HG03064 (cell line): ENCODE results near the gene TRAF5.

Source experiments
- ATAC-seq: cut with Tn5 transposase; IDR thresholded peaks from one replicate; pipeline ENCODE4 v1.9.1; 2021; ENCODE audit warnings: low read depth; ENCODE audit not compliant: unreplicated experiment

Gene TRAF5

DNA sequence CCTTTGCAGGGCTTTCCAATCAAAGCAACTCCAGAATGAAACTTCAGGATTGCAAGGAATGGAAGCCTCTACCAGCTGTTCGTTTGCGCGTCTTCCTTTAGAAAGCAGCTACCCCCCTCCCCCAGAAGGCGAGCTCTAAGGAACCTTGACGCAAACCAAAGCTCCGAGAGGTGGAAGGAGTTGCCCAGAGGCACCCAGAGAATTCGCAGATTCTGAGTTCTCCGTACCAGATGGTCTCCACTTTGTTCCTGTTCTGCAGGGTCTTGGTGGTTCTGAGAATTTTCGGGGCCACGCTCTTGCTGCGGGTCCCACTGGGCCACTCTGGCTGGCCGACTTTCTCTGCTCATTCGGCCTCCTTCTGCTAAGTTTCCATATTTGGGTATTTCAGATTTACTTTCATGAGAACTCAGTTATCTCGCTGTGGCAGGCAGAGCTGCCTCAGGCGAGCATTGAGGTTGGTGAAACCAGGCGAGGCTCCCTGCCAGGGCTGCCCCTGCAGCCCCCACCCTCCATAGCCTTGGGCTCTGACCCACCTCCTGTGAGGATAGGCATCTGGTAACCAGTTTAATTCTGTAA, 801 bp downstream of the TRAF5 start:
- ATAC-seq, result peak; percentile 28

DNA sequence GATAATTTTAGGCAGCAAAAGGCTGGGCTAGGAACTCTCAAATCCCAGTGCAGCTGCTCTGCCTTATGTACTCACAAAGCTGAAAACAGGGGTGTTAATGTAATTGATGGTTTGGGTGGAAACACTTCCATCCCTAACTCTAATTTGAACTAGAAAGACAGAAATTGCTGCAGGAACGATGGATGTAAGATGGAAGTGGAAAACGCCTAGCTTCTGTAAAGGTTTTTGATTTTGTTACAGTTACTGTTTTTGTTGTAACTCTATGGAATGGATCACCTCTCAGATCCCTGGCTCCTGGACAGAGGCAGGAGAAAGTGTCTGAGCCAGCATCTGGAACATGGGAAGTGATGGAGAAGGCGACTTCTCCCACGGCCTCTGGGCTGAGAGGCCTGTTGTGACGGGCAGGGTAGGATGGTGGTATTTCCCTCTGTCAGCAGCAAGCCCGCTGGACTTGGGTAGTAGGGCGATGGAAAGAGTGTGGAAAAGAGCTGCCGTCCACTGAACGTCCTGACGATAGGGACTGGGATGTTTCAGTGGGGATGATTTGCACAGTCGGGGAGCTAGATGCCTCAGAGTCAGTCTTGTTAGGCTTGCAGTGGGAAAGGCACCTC, 1.6 kb downstream of the TRAF5 start:
- no peak for ATAC-seq

DNA sequence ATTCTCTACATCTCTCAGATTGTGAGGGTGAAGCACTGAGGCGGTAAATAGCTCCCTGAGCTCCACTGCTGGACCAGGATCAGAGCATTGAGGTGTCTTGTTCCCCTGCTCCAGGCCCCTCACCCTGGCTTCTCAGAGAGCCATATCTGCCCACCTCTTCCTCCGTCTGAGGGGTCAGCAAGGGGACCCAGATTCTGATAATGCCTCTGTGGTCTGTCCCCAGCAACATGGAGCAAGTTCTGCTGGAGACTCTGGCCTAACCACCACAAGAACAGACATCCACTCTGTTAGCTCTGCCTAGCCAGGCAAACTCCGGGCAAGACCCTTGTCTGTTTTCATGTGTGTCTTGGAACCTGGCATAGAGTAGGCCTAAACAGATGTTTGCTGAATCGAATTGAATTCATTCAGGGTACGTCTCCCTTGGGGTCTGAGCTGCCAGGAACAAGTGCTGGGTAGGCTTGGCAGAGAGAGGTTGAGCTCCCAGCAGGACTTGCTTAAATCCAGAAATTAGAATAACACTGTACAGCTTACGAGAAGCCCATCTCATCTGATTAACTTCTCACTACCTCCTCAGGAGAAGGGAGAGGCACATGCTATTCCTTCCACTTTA, 2.3 kb downstream of the TRAF5 start:
- no peak for ATAC-seq

DNA sequence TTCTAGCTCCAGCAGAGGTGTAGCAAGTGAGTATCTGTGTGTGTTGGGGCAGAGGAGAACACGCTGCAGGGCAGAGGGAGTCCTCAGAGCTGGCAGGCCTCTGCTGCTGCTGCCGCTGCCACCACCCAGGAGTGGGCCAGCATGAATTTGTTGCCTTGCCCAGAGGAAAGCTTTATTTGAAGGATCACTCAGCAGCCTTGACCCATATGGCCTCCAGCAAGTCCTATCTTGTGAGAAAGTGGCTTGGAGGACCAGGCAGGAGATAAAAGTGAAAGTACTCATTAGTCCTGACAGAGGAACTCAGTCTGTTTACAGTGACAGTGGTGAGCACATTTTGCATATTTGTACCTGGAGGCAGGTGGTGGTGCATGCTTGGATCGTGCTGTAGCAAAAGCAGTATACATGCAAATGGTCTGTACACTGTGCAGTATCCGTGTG, 3.1 kb downstream of the TRAF5 start:
- ATAC-seq, result peak; percentile 50

DNA sequence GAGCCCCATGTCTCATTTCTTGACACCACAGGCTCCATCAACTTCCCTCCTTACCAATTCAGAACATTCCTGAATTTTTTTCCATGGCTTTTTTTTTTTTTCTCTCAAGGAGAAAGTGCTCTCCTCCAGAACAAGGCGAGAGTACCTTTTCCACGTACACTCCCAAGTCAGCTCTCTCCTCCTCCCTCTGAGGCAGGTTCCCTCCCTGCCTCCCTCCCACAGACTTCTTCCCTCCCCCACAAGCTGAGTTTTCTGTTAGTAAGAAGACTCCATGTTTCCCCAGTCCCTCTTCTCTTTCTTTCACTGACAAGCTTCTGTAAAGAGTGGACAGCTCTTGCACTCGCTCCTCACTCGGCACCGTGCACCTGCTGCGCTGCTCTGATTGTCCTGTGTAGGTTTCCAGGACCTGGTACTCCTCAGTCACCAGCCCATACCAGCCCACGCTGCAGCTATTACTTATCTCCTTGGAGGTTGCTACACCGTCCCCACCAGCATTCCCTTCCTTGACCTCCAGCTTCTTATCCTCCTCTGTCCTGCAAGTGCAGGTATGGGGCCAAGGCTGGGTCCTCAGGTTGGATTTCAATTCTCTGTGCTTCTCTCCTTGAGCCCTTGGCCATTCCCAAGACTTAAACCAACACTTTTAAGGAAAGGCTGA, 3.8 kb downstream of the TRAF5 start:
- no peak for ATAC-seq

DNA sequence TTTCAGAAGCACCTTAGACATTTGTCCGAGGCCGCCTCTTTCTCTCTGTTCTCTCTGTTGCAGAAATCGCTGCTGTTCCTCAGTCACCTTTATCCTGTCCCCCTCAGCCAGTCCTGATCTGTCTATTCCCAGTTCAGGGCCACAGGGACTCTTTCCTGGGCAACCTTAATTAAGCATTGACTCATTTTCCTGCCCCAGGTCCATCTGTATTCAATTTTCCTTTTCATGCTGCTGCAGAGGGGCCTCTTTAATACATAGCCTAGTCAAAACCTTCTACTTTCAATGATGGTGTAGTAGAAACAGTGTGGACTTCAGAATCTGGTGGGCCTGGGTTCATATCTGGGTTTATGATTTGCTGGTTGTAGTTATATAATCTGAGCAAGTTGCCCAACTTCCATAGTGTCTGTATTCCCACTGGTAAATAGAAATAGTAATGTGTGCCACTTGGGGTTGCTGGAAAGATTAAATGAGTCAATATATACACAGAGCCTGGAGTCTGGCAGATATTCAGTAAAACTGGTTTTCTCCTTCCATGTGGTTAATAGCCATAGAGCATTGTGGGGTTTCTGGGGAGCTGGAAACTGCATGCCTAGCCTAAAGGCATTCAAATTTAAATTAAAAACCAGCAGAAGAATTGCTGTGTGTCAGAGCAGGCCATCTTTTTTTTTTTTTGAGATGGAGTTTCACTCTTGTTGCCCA, 4.5 kb downstream of the TRAF5 start:
- no peak for ATAC-seq

DNA sequence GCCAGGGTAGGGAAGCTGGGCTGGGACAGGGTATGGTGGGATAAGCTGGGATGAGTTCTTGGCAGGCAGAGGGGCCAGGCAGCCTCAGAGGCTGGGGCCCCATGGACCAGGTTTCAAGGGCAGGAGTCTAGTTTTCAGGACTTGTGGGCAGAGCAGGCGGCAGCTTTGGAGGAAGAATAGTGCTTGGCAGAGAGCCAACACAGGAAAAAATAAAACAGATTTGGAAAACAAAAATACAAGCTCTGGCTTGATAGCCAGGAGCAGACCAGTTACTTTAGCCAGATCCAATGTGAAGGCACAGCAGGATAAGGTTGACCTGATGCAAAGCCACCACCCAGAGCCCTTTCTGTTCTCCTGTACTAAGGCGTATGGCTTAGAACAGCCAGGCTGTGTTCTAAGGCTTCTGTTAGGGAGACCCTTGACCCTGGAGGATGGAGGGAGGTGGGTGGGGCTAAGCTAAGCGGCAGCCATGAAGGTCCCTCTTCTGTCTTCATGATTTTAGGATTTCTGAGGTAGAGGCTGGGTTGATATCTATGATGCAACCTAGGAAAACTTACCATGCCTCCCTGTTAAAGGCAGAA, 5.5 kb downstream of the TRAF5 start:
- ATAC-seq, result no peak

DNA sequence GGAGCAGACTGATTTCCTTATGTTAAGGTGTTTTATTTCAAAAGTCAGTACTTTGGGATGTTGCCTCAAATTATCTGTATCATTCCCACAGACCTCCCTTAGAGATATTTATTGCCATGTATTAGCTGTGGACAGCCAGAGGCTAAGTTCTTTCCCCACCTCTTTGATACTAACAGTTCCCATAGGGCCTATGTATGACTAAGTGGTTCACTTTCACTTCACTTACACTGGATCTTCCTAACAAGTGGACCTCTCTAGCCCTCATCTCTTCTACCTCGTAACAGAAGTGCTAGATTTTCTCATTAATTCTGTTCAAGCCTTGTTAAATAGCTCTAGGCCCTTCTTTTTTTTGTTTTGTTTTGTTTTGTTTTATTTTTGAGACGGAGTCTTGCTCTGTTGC, 6.2 kb downstream of the TRAF5 start:
- ATAC-seq, result no peak

DNA sequence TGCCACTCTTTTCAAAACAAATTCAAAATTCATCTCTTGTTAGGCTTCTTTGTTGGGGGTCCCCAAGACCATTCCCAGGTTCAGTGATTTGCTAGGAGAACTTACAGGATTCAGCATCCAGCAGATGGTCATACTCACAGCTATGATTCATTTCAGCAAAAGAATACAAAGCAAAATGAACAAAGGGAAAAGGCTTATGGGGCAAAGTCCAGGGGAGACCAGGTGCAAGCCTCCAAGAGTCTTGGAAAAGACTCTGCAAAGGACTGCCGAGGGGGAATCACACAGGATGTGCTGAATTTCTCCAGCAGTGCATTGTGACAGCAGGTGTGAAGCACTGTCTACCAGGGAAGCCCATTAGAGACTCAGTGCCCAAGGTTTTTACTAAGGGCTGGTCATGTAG, 7.3 kb downstream of the TRAF5 start:
- ATAC-seq, result no peak

DNA sequence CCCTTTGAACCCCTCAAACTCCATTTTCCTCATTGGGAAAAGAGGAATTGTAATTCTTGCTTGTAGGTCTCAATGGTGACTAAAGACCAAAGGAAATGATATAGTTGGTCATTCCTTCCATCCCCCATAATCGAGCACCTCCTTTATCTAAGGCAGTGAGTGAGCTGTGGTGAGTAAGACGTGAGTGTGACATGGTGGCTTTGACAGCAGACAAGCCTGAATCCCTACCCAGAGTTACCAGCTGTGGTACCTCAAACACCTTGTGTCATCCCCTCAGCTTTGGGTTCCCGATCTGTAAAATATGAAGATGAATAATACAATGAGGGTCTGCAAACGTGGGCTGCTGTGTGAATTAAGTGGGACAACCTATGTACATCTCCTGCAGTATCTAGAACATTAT, 8.4 kb downstream of the TRAF5 start:
- no peak for ATAC-seq

DNA sequence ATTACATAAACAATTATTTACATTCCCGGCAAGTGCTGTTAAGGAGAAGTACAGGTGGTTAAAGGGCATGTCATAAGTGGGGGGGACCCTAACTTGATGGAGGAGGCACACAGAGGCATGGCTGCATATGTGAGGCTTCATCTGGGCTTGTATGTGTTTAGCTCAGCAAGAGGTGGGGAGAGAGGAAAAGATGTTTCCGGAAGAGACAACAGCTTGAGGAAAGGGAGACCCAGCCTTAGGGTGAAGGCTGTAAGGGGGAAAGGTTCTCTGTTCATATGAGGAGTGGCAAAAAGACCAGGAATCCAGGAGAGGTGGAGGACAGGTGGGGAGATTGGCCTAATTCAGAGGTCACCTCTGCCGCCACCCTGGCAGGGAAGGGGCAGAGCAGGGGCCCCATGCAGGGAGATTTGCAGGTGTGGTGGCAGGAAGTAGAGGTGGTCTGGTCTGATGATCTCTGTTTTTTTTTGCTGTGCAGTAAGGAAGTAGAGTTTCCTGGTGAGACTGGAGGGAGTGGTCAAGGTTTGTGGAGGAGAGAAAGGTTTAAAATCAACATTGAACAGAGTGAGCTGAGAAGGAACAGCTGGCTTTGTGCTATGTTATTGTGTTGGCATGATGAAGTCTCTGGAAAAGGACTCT, 9.0 kb downstream of the TRAF5 start:
- peak; percentile 83 for ATAC-seq

DNA sequence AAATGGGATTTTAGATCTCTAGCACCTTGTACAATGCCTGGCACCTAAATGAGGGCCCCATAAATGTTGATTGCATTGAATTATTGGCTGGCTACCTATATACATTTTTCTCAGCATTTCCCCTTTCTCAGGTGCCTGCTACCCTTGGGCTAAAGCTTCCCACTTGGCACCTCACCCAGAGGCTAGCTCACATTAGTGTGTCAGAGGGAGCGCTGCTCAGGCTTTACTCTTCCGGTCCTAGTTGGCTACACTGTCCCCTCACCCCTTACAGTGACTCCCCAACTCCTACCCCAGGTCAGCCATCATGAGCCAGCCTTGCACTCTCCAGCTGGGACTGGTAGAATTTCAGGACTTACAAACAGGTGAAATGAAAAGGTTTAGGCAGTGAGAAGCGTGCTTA, 9.5 kb downstream of the TRAF5 start:
- peak; percentile 20 for ATAC-seq

DNA sequence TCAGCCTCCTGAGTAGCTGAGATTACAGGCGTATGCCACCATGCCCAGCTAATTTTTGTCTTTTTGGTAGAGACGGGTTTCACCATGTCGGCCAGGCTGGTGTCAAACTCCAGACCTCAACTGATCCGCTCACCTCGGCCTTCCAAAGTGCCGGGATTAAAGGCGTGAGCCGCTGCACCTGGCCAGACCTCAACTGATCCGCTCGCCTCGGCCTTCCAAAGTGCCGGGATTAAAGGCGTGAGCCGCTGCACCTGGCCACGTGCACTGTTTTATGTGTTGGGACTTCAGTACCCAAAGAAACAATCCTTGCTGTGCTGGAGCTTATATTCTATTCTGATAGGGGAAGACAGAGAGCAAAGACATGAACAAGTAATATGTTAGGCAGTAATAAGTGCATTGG, 10.1 kb downstream of the TRAF5 start:
- no peak for ATAC-seq

DNA sequence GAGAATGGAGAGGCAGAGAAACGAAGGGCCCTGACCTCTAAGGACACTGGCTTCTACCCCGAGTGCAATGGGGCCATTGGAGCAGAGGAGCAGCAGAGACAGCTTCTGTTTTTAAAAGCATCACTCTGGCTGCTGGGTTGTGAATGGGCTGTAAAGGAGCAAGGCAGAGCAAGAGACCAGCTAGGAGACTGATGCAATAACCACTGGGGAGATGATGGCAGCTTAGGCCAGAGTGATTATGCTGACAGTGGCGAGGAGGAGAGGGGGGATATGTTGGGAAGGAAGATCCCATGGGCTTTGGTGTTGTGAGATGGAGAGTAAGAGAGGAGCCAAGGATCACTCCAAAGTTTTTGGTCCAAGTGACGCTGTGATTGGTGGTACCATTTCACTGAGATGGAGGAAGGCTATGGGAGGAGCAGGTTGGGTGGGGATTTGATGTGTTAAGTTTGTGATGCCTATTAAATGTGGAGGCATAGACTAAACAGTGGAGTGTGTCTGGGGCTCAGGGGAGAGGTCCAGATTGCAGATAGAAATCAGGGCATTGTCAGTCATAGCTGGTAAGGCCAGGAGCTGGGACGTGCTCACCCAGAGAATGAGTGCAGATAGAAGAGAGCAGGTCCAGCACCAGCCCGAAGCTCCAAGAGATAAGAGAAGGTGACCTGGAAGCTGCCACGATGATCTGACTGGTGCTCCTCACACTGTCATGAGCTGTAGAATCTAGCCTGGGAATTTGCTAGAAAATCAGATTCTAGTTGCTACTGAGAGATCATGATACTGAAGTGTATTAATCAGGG, 11.0 kb downstream of the TRAF5 start:
- no peak for ATAC-seq

DNA sequence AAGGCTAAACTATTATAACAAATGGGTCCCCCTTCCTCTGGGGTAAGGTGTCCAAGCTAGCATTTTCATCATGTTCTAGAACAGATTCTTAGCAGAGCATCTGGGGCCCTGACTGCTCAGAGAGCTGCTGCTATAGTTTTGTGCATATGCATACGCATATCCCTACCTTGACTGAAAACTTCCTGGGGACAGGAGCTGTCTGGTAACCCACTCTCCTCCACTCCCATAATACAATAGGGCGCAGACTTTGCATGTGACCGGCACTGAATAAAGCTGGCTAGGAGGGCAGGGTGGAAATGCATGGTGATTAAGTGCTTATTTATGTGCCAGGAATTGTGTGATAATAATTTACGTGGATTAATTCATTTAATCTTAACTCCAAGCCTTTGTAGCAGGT, 11.6 kb downstream of the TRAF5 start:
- no peak for ATAC-seq

DNA sequence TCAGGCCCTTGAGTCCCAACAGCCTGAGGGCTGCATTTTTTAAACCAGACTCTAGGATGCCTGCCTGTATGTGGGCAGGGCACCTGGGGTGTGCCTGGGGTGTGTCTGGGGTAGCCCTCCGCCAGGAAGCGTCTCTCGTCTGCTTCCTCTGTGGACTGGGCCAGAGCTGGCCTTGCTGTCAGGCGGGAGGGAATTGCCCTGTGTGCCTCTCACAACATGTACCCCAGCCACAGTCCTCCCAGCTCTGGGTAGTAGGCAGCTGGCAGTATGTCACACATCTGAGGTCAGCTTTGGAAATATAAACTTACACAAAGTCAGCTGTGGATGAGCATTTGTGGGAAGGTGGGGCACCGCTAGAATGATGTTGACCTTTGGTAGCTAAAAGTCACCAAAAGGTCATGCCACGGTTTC, 13.0 kb downstream of the TRAF5 start:
- ATAC-seq, result no peak

DNA sequence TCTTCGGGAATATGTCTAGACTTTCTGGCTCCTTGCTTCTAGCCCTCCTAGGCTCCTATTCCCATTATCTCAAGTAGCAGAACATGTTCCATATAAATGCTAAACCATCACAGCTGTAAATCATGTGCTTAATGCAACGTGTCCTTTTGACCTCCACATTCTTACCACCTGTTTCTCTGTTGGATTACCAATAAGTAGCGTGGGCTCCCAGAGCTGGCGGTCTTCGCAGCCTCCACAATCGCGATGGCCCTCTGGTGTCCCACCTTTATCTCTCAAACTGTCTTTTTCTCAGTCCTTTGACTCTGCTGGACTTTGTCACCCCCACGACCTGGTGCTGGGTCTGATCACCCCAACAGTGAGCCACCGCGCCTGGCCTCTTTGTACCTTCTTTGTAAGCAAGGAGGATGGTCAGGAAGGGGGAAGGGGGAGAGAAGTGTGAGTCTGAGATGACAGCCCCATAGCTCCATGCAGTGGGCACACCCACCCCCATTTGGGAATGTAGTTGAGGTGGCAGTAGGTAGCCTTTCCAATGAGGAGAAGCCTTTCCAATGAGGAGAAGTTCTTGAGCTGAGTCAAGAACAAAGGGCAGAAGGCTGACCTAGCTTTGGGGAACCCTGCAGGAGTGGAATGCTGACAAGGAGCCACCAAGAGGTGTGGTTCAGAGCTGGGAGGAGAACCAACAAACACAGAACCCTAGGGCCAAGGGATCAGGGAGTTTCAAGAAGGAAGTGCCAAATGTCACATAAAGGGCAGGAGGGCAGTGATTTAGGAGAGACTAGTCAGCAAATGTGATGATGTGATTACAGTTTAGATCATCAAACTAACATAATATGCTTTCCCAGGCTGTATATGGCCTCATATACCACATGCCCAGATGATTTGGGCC, 14.2 kb downstream of the TRAF5 start:
- ATAC-seq, result no peak

DNA sequence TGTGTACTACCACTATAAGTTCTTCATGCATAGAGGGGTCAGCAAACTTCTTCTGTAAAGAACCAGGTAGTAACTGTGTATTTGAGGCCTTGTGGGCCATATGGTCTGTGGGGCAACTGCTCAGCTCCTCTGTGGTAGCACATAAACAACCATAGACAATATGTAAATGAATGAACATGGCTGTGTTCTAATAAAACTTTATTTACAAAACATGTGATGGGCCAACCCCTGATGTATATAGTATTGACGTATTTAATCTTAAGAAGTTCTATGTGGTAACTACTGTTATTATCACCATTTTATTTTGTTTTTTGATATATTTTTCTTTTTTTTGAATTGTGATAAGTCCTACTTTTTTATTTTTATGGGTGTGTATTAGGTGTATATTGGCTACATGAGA, 15.4 kb downstream of the TRAF5 start:
- no peak for ATAC-seq

DNA sequence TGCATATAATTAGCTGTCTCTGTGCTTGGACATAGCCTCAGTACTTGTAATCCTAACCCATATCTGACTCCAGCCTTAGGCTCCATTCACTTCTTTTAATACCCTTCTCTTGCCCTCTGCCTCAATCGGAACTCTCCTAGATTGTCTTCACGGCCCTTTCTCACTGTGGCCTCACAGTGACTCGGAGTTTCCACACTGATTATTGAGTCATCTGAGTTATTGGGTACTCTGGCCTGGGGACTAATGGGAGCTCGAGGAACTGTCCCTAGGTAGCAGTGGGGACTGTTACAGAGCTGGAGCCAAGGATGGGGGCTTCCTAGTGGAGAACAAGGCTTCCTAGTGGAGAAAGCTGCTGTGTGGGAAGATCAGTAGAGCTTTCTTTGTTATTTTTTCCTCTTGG, 17.0 kb downstream of the TRAF5 start:
- no peak for ATAC-seq
